Neural cell (in vitro differentiated cells): ENCODE measurements around the gene FBXO4.

Source experiments
- CTCF ChIP-seq: fragments of 450-650 bp; IDR thresholded peaks from 2 replicates; pipeline ENCODE4 v1.5.1; 2014; ENCODE audit warnings: antibody characterized with exemption, mild to moderate bottlenecking, moderate library complexity; ENCODE audit not compliant: poor library complexity, severe bottlenecking
- RAD21 ChIP-seq: fragments of 450-650 bp; conservative IDR thresholded peaks from 2 replicates; pipeline ENCODE4 v1.6.1; 2014; ENCODE audit warnings: antibody characterized with exemption, mild to moderate bottlenecking, moderate library complexity
- REST ChIP-seq: IDR thresholded peaks from 2 replicates; pipeline ENCODE4 v1.6.1; 2012; ENCODE audit warnings: borderline replicate concordance

- TF ChIP-seq CTCF (no peak), RAD21 (no peak), REST (no peak)
Observed at GRCh38 chr5:41921874-41922273, 3.2 kb upstream of the FBXO4 start.
